H1 (cell line): ENCODE data around the gene RNF214.

ENCODE experiments used
- ATF2 ChIP-seq: IDR thresholded peaks from 2 replicates; pipeline ENCODE4 v1.6.1; 2012; ENCODE audit warnings: low read length, inconsistent platforms
- CBX5 ChIP-seq: fragments of 300-800, 300-1000 bp; sonication (generic); IDR thresholded peaks from 2 replicates; pipeline ENCODE4 v1.7.1; 2016; ENCODE audit warnings: antibody characterized with exemption, low read length, low read depth
- CHD2 ChIP-seq: IDR thresholded peaks from 2 replicates; pipeline ENCODE4 v1.6.1; 2012; ENCODE audit warnings: low read length, improper control_type of control experiment
- CTCF ChIP-seq, 3 experiments: IDR thresholded peaks; 1 replicate in 2 of 3; 2 replicates in 1 of 3; pipeline versions ENCODE4 v1.5.1 to v1.6.1; 2011; ENCODE audit warnings: low read length in 3 of 3, mild to moderate bottlenecking in 3 of 3, inconsistent platforms in 2 of 3, low read depth in 1 of 3, moderate library complexity in 1 of 3; ENCODE audit not compliant: insufficient read depth in 1 of 3; ENCODE audit errors: control extremely low read depth in 1 of 3
- EP300 ChIP-seq, 2 experiments: IDR thresholded peaks; 1 replicate in 1 of 2; 2 replicates in 1 of 2; pipeline ENCODE4 v1.6.1; 2011 to 2012; ENCODE audit warnings: low read depth in 2 of 2, low read length in 2 of 2, mild to moderate bottlenecking in 2 of 2, borderline replicate concordance in 1 of 2, inconsistent platforms in 1 of 2, moderate library complexity in 1 of 2
- EZH2 ChIP-seq: fragments of 200-600 bp; sonication (generic); IDR thresholded peaks from 2 replicates; pipeline ENCODE4 v1.7.1; 2012; ENCODE audit warnings: low read depth, mild to moderate bottlenecking, moderate library complexity, low read length, inconsistent platforms; ENCODE audit not compliant: severe bottlenecking
- HDAC2 ChIP-seq, 2 experiments: fragments of 300-600 bp in 1 of 2; sonication (generic) in 1 of 2; IDR thresholded peaks; 2 replicates each; pipeline ENCODE4 v1.6.1; 2011 to 2012; ENCODE audit warnings: low read depth in 2 of 2, low read length in 2 of 2, mild to moderate bottlenecking in 2 of 2, moderate library complexity in 2 of 2, borderline replicate concordance in 1 of 2, inconsistent platforms in 1 of 2
- KDM5A ChIP-seq: fragments of 200-600 bp; IDR thresholded peaks from 2 replicates; pipeline ENCODE4 v1.7.1; 2012; ENCODE audit warnings: mild to moderate bottlenecking, low read length, inconsistent platforms, mixed read lengths
- RBBP5 ChIP-seq: IDR thresholded peaks from 2 replicates; pipeline ENCODE4 v1.7.1; 2012; ENCODE audit warnings: low read depth, mild to moderate bottlenecking, inconsistent platforms, low read length, moderate library complexity, borderline replicate concordance
- RFX5 ChIP-seq: IDR thresholded peaks from 2 replicates; pipeline ENCODE4 v1.6.1; 2011; ENCODE audit warnings: low read depth, low read length, improper control_type of control experiment, borderline replicate concordance
- SUZ12 ChIP-seq: fragments of 200-600 bp; sonication (generic); IDR thresholded peaks from 2 replicates; pipeline ENCODE4 v1.6.1; 2012; ENCODE audit warnings: mild to moderate bottlenecking, inconsistent platforms, low read length, moderate library complexity, mixed read lengths
- TBP ChIP-seq: IDR thresholded peaks from 2 replicates; pipeline ENCODE4 v1.6.1; 2011; ENCODE audit warnings: low read depth, low read length, improper control_type of control experiment

GRCh38 chr11:117203069-117203407 is 29.4 kb upstream of the RNF214 start:
- no peak for TF ChIP-seq EZH2
- no peak for TF ChIP-seq RFX5
- TF ChIP-seq CBX5 = no peak
- TF ChIP-seq ATF2 = no peak
- TF ChIP-seq CHD2 = no peak
- TF ChIP-seq HDAC2 (IDR thresholded peaks at IDR 0.05; ENCODE audit: borderline replicate concordance in 1 of 2, low read depth in 2 of 2, low read length in 2 of 2) = no peak
- TF ChIP-seq SUZ12 = no peak
- no peak for TF ChIP-seq KDM5A
- no peak for TF ChIP-seq CTCF (IDR thresholded peaks at IDR 0.05; ENCODE audit: control extremely low read depth in 1 of 3, insufficient read depth in 1 of 3, low read depth in 1 of 3, low read length in 3 of 3)
- TF ChIP-seq TBP = no peak
- TF ChIP-seq EP300 (IDR thresholded peaks at IDR 0.05; ENCODE audit: borderline replicate concordance in 1 of 2, low read depth in 2 of 2, low read length in 2 of 2) = no peak
- no peak for TF ChIP-seq RBBP5
